ENCODE data around the gene CDHR4.
"Not testable (repeated sequence)": the region's sequence is repeated elsewhere in the genome, so short reads cannot be mapped to it uniquely, and the experiment has no call there.

CDHR4 gene

GRCh38 chr3:49823131-49823530, 23.5 kb upstream of the CDHR4 start:
- not testable (repeated sequence) for H3K9ac ChIP-seq (ENCODE audit: low read length); H3K9me3 ChIP-seq (ENCODE audit: low read length); H3K27ac ChIP-seq (ENCODE audit: low read depth, low read length); H3K4me1 ChIP-seq (ENCODE audit: insufficient read depth, low read length); H3K27me3 ChIP-seq (ENCODE audit: control insufficient read depth in 1 of 2, insufficient read depth in 2 of 2, low read length in 2 of 2); H3K36me3 ChIP-seq (ENCODE audit: insufficient read depth, low read length); H3K4me3 ChIP-seq (ENCODE audit: low read depth in 1 of 2, low read length in 2 of 2)

DNA sequence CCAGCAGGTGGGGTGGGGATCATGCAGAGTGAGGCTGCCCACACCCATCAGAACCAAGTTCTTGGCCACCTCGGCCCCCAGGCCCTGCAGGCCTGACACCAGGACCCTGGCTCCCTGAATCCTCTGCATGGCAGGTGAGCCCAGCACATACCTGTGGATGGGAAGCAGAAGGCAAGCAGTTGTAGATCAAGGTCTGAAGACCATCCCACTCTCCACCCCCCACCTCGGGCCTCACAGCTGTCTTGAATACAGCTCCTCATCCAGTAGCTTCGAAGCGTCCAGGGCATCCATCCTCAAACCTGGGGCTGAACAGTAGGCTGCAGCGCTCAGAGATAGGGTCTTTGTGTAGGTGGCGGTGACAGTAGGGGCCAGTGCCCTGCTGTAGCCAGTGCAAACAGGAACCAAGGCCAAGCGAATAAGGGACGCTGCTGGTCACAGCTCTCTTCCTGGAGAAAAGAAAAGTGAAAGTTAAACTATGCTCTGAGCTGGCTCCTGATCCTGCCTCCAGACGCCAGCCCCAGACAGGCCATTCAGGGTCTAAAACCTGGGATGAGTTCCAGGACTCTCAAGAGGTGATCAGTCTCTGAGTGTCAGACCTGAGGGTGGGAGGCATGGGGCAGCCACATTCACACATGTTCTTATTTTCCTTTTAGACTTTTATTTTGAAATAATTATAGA, 14.0 kb upstream of the CDHR4 start, which contains the start of gene UBA7:
Gene UBA7, minus strand, starts transcription at position 457 of the 678 bp plus-strand sequence. Its CDS starts 166 bp downstream, at position 291.
- Histone ChIP-seq H3K4me3 (ENCODE audit: low read depth in 1 of 2, low read length in 2 of 2) (peak within 1 kb of the TSS; percentile 56 to 81), H3K27me3 (ENCODE audit: control insufficient read depth in 1 of 2, insufficient read depth in 2 of 2, low read length in 2 of 2) (no peaks in the 10 kb centered on the region)

GRCh38 chr3:49812916-49813496, 13.3 kb upstream of the CDHR4 start:
- Histone ChIP-seq H3K27ac (ENCODE audit: low read depth, low read length) (peak overlapping the region; percentile 81), H3K9ac (ENCODE audit: low read length) (peak overlapping the region; percentile 78), H3K27me3 (ENCODE audit: control insufficient read depth in 1 of 2, insufficient read depth in 2 of 2, low read length in 2 of 2) (no peaks in the 10 kb centered on the region), H3K4me3 (ENCODE audit: low read depth in 1 of 2, low read length in 2 of 2) (peak overlapping the region; percentile 56 to 81), H3K4me1 (ENCODE audit: insufficient read depth, low read length) (peaks cover 27% of the 10 kb centered on the region), H3K36me3 (ENCODE audit: insufficient read depth, low read length) (peaks cover 38% of the 10 kb centered on the region), H3K9me3 (ENCODE audit: low read length) (no peaks in the 10 kb centered on the region)

More for the DNA sequence above, 14.0 kb upstream of the CDHR4 start, which contains the start of gene UBA7:
- Histone ChIP-seq H3K4me1 (ENCODE audit: insufficient read depth, low read length) (peaks cover 27% of the 10 kb centered on the region), H3K9me3 (ENCODE audit: low read length) (no peaks in the 10 kb centered on the region), H3K36me3 (ENCODE audit: insufficient read depth, low read length) (peaks cover 37% of the 10 kb centered on the region), H3K9ac (ENCODE audit: low read length) (peak within 1 kb of the TSS; percentile 78), H3K27ac (ENCODE audit: low read depth, low read length) (peak within 1 kb of the TSS; percentile 81)

DNA sequence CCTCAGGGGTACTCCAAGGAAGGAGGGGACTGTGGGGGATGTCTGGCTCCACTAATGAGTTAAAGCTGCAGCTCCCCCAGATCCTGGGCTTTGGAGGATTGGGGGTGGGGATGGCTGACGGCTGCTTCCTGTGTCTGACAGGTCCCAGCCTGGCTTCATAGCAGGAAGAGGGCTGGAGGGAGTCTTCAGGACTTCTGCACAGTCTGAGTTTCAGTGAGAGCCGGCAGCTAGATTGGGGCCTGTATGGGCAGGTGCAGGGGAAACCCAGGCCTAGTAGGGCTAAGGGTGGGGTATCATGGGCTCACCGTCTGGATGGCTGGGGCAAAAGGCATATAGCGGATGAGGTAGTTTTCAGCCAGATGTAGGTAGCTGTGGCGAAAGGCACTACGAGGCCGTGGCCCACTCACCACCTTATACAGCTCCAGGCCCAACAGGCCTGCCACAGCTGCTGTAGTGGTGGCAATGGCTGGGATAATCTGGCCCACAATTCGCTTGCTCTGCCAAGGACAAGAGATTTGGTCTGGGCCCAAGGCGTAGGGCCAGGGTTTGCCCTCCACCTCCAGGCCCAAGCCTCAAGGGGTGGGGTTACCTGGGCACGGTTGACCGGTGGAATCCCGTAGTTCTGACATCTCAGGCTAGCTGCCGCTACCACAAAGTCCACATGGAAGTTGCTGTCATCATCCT, 7.9 kb upstream of the CDHR4 start:
- Histone ChIP-seq H3K27ac (ENCODE audit: low read depth, low read length) (peak overlapping the region; percentile 52), H3K9me3 (ENCODE audit: low read length) (no peaks in the 10 kb centered on the region), H3K27me3 (ENCODE audit: control insufficient read depth in 1 of 2, insufficient read depth in 2 of 2, low read length in 2 of 2) (no peaks in the 10 kb centered on the region), H3K36me3 (ENCODE audit: insufficient read depth, low read length) (peaks cover 38% of the 10 kb centered on the region), H3K4me1 (ENCODE audit: insufficient read depth, low read length) (peaks cover 41% of the 10 kb centered on the region), H3K4me3 (ENCODE audit: low read depth in 1 of 2, low read length in 2 of 2) (no peak overlapping the region), H3K9ac (ENCODE audit: low read length) (no peak overlapping the region)

- H3K27ac ChIP-seq (ENCODE audit: low read depth, low read length) = peak overlapping the region; percentile 23
- no peaks in the 10 kb centered on the region for H3K9me3 ChIP-seq (ENCODE audit: low read length)
- H3K4me1 ChIP-seq (ENCODE audit: insufficient read depth, low read length) = peaks cover 36% of the 10 kb centered on the region
- H3K36me3 ChIP-seq (ENCODE audit: insufficient read depth, low read length) = peaks cover 32% of the 10 kb centered on the region
- H3K9ac ChIP-seq (ENCODE audit: low read length) = no peak overlapping the region
- no peaks in the 10 kb centered on the region for H3K27me3 ChIP-seq (ENCODE audit: control insufficient read depth in 1 of 2, insufficient read depth in 2 of 2, low read length in 2 of 2)
- H3K4me3 ChIP-seq (ENCODE audit: low read depth in 1 of 2, low read length in 2 of 2) = no peak overlapping the region
These were observed 7.2 kb upstream of the CDHR4 start for GRCh38 chr3:49806850-49807249.

- Histone ChIP-seq H3K36me3 (ENCODE audit: insufficient read depth, low read length) (peaks cover 24% of the 10 kb centered on the region), H3K27ac (ENCODE audit: low read depth, low read length) (peak overlapping the region; percentile 1), H3K27me3 (ENCODE audit: control insufficient read depth in 1 of 2, insufficient read depth in 2 of 2, low read length in 2 of 2) (no peaks in the 10 kb centered on the region), H3K9ac (ENCODE audit: low read length) (no peak overlapping the region), H3K9me3 (ENCODE audit: low read length) (no peaks in the 10 kb centered on the region), H3K4me1 (ENCODE audit: insufficient read depth, low read length) (peaks cover 31% of the 10 kb centered on the region), H3K4me3 (ENCODE audit: low read depth in 1 of 2, low read length in 2 of 2) (no peak overlapping the region)
These were observed 6.4 kb upstream of the CDHR4 start for GRCh38 chr3:49805897-49806701.

GRCh38 chr3:49805367-49805782, 5.7 kb upstream of the CDHR4 start:
- Histone ChIP-seq H3K27me3 (ENCODE audit: control insufficient read depth in 1 of 2, insufficient read depth in 2 of 2, low read length in 2 of 2) (no peaks in the 10 kb centered on the region), H3K4me3 (ENCODE audit: low read depth in 1 of 2, low read length in 2 of 2) (peak overlapping the region in 1 of 2 donors; percentile 4), H3K9ac (ENCODE audit: low read length) (no peak overlapping the region), H3K36me3 (ENCODE audit: insufficient read depth, low read length) (peaks cover 18% of the 10 kb centered on the region), H3K9me3 (ENCODE audit: low read length) (no peaks in the 10 kb centered on the region), H3K27ac (ENCODE audit: low read depth, low read length) (no peak overlapping the region), H3K4me1 (ENCODE audit: insufficient read depth, low read length) (peaks cover 31% of the 10 kb centered on the region)

- Histone ChIP-seq H3K4me1 (ENCODE audit: insufficient read depth, low read length) (peaks cover 31% of the 10 kb centered on the region), H3K9ac (ENCODE audit: low read length) (peak overlapping the region; percentile 65), H3K27me3 (ENCODE audit: control insufficient read depth in 1 of 2, insufficient read depth in 2 of 2, low read length in 2 of 2) (no peaks in the 10 kb centered on the region), H3K4me3 (ENCODE audit: low read depth in 1 of 2, low read length in 2 of 2) (peak overlapping the region; percentile 21 to 84), H3K36me3 (ENCODE audit: insufficient read depth, low read length) (peaks cover 8% of the 10 kb centered on the region), H3K9me3 (ENCODE audit: low read length) (no peaks in the 10 kb centered on the region), H3K27ac (ENCODE audit: low read depth, low read length) (peak overlapping the region; percentile 85)
These were observed 4.7 kb upstream of the CDHR4 start for GRCh38 chr3:49804141-49805041.

DNA sequence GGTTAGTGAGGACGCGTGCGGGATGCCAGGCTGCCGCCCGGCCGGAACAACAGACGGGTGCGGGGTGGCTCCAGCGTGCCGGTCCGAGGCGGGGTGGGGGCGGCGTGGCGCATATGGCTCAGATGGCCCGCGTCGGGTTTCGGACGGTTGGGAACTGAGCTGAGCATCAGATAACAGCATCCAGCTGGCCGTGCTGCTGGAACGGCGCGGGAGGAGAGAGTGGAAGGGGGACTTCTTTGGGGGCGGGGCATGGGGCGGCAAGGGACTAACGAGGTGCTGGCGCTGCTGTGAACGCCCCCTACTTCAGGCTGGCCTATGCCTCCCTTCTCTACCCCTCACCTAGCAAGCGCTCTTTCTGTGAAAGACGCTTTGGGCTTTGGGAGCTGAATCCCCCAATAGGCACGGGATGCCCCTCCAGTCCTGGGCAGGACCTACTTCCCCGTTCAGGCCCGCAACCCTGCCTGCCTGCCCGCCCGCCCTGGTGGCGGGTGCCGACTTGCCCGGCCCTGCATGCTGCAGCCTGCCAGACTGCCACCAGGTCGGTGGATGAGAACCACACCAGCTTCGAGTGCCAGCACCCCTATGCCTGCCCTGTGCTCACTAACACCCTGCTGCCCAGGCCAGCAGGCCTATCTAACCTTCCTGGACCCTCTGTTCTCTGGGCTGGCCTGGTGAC, 3.9 kb upstream of the CDHR4 start:
- peak overlapping the region; percentile 85 for H3K27ac ChIP-seq (ENCODE audit: low read depth, low read length)
- H3K4me1 ChIP-seq (ENCODE audit: insufficient read depth, low read length) = peaks cover 31% of the 10 kb centered on the region
- peak overlapping the region; percentile 65 for H3K9ac ChIP-seq (ENCODE audit: low read length)

More for the DNA sequence above, 3.9 kb upstream of the CDHR4 start:
- H3K4me3 ChIP-seq (ENCODE audit: low read depth in 1 of 2, low read length in 2 of 2) = peak overlapping the region; percentile 75 to 84
- peaks cover under 1% of the 10 kb centered on the region for H3K36me3 ChIP-seq (ENCODE audit: insufficient read depth, low read length)
- H3K27me3 ChIP-seq (ENCODE audit: control insufficient read depth in 1 of 2, insufficient read depth in 2 of 2, low read length in 2 of 2) = no peaks in the 10 kb centered on the region
- no peaks in the 10 kb centered on the region for H3K9me3 ChIP-seq (ENCODE audit: low read length)
